Measurements from ENCODE around the gene AP3D1.

- TF ChIP-seq, protein P1, sequence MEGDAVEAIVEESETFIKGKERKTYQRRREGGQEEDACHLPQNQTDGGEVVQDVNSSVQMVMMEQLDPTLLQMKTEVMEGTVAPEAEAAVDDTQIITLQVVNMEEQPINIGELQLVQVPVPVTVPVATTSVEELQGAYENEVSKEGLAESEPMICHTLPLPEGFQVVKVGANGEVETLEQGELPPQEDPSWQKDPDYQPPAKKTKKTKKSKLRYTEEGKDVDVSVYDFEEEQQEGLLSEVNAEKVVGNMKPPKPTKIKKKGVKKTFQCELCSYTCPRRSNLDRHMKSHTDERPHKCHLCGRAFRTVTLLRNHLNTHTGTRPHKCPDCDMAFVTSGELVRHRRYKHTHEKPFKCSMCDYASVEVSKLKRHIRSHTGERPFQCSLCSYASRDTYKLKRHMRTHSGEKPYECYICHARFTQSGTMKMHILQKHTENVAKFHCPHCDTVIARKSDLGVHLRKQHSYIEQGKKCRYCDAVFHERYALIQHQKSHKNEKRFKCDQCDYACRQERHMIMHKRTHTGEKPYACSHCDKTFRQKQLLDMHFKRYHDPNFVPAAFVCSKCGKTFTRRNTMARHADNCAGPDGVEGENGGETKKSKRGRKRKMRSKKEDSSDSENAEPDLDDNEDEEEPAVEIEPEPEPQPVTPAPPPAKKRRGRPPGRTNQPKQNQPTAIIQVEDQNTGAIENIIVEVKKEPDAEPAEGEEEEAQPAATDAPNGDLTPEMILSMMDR (IDR thresholded peaks at IDR 0.05 in 8 of 11, conservative IDR thresholded peaks at IDR 0.05 in 3 of 11): no peak
- TF ChIP-seq POLR2AphosphoS5 (IDR thresholded peaks at IDR 0.05) (peak; percentile 12 to 60 (median 49)), POLR2A (IDR thresholded peaks at IDR 0.05) (no peak)
Observed at GRCh38 chr19:2186071-2186846, 34.9 kb upstream of the AP3D1 start.

Measured in spleen (tissue), 7 donors.